K562 (cell line): Measurements from ENCODE around the gene CDKN3. TPM values are rescaled to one million over a fixed set of nuclear protein-coding genes. Genes with fewer than 3 reads are reported as not detected.

Source experiments
- ATAC-seq: fragments of 200-7000 bp; cut with Tn5 transposase; 3 replicates; pipeline ENCODE4 v1.9.1; 2020; ENCODE audit warnings: moderate library complexity
- BruUV-seq: library from RNA; stranded (reverse); fragments of 400-500 nt; replicated peaks from 2 replicates; lab custom pipeline; 2021; lab: Mats Ljungman, UMichigan
- CTCF ChIA-PET: fragments of 300-600 bp; formaldehyde crosslinking; extraction: SDS; loops from one replicate; lab custom pipeline; 2021; ENCODE audit warnings: low intra/inter-chr PET ratio; lab: Yijun Ruan, JAX
- POLR2A ChIA-PET: fragments of 300-600, 350-650 bp; sonication (Branson Sonifier 250); formaldehyde crosslinking; extraction: SDS; loops from one replicate; lab custom pipeline; 2021; ENCODE audit warnings: antibody characterized with exemption, inconsistent platforms; lab: Yijun Ruan, JAX
- DNase-seq, 4 experiments: peaks; one replicate each; pipeline versions ENCODE4 v3.0.0 to v3.0.0-alpha.2; 2011 to 2018; ENCODE audit warnings: low spot score in 3 of 4, mixed read lengths in 3 of 4; ENCODE audit errors: extremely low read depth in 1 of 4
- FAIRE-seq: peaks from 2 replicates; lab custom pipeline; 2011; peaks lifted over from hg19 to GRCh38; lab: Jason Lieb, UNC
- H2AFZ ChIP-seq: 2 replicates; pipeline ENCODE4 v1.6.0; 2011; ENCODE audit warnings: low read depth, low read length, control low read depth, inconsistent platforms
- H3K27ac ChIP-seq: fragments of 200-600 bp; 3 replicates; pipeline ENCODE4 v1.8.0; 2011; ENCODE audit warnings: low read depth, mild to moderate bottlenecking, control low read depth, inconsistent platforms, low read length, moderate library complexity, mixed read lengths; ENCODE audit errors: extremely low read depth
- H3K27me3 ChIP-seq, 2 experiments: fragments of 300-600 bp in 1 of 2; 2 replicates in 1 of 2; 3 replicates in 1 of 2; pipeline versions ENCODE4 v1.6.0 to v1.8.0; 2011; ENCODE audit warnings: inconsistent platforms in 2 of 2, low read length in 2 of 2, mild to moderate bottlenecking in 1 of 2, mixed read lengths in 1 of 2, moderate library complexity in 1 of 2; ENCODE audit not compliant: control insufficient read depth in 2 of 2, insufficient read depth in 2 of 2
- H3K36me3 ChIP-seq: fragments of 300-600 bp; 3 replicates; pipeline ENCODE4 v1.8.0; 2011; ENCODE audit warnings: mild to moderate bottlenecking, low read length, inconsistent platforms; ENCODE audit not compliant: control insufficient read depth, insufficient read depth
- H3K4me1 ChIP-seq, 2 experiments: fragments of 200-600 bp in 1 of 2; replicated peaks in 1 of 2; 2 replicates in 1 of 2; 3 replicates in 1 of 2; pipeline versions ENCODE4 v1.5.1 to v1.8.0; 2011; ENCODE audit warnings: inconsistent platforms in 2 of 2, low read length in 2 of 2, mild to moderate bottlenecking in 1 of 2, mixed read lengths in 1 of 2, moderate library complexity in 1 of 2; ENCODE audit not compliant: control insufficient read depth in 2 of 2, insufficient read depth in 2 of 2
- H3K4me2 ChIP-seq: 2 replicates; pipeline ENCODE4 v1.6.1; 2011; ENCODE audit warnings: low read length, control low read depth, inconsistent platforms, mixed read lengths; ENCODE audit not compliant: insufficient read depth
- H3K4me3 ChIP-seq: fragments of 200-600 bp; sonication (generic), shearing (Covaris generic); 2 replicates; pipeline ENCODE4 v1.5.1; 2016; ENCODE audit warnings: control low read depth, inconsistent platforms
- H3K79me2 ChIP-seq: fragments of 200-600 bp; 3 replicates; pipeline ENCODE4 v1.8.0; 2011; ENCODE audit warnings: low read length, inconsistent platforms; ENCODE audit not compliant: control insufficient read depth, insufficient read depth
- H3K9ac ChIP-seq, 2 experiments: 2 replicates each; pipeline versions ENCODE4 v1.6.0 to v1.6.1; 2011; ENCODE audit warnings: low read depth in 2 of 2, low read length in 2 of 2, control low read depth in 1 of 2, inconsistent platforms in 1 of 2, mild to moderate bottlenecking in 1 of 2, mixed read lengths in 1 of 2; ENCODE audit not compliant: insufficient read depth in 1 of 2
- H3K9me1 ChIP-seq: one replicate; pipeline ENCODE4 v1.6.0; 2011; ENCODE audit warnings: inconsistent platforms, mild to moderate bottlenecking, low read length, moderate library complexity; ENCODE audit not compliant: control insufficient read depth, insufficient read depth
- H3K9me3 ChIP-seq: replicated peaks from 2 replicates; pipeline ENCODE4 v1.5.1; 2011; ENCODE audit warnings: low read depth, low read length, inconsistent platforms; ENCODE audit not compliant: control insufficient read depth, insufficient read depth
- H4K20me1 ChIP-seq: replicated peaks from 2 replicates; pipeline ENCODE4 v1.6.1; 2011; ENCODE audit warnings: low read length, inconsistent platforms, mixed read lengths; ENCODE audit not compliant: control insufficient read depth, insufficient read depth
- MEIS2 ChIP-seq: fragments of 450-650 bp; IDR thresholded peaks from 2 replicates; pipeline ENCODE4 v1.6.1; 2014; ENCODE audit warnings: mild to moderate bottlenecking; ENCODE audit not compliant: partially characterized antibody
- WGBS: fragments of 100-300 bp; shearing (Covaris generic); methylation state at CpG from one replicate; pipeline ENCODE4 v1.1.6; 2016; ENCODE audit warnings: low coverage, mixed read lengths; ENCODE audit not compliant: insufficient coverage; ENCODE audit errors: missing lambda C conversion rate; 5-methylcytosine and 5-hydroxymethylcytosine counted together
- in situ Hi-C: fragments of 300-500 bp; cut with MboI; formaldehyde crosslinking; loops from 4 replicates; pipeline ENCODE4 v1.15.0; 2018; ENCODE audit warnings: inconsistent platforms, mixed read lengths
- intact Hi-C: fragments of 100-400 bp; cut with micrococcal nuclease; formaldehyde crosslinking; loops from 2 replicates; pipeline ENCODE4 v1.14.2; 2022
- polyA plus RNA-seq, 8 experiments: library from polyadenylated mRNA; depleted of rRNA in 4 of 8; stranded (reverse) in 5 of 8; unstranded in 3 of 8; fragments of >200 nt; fragmentation: Nextera tagmentation in 2 of 8; fragmentation: Illumina TruSeq in 1 of 8; extraction: Ambion mirVana in 2 of 8; extraction: Trizol in 1 of 8; gene quantifications; 2 replicates each; pipeline versions ENCODE4 v1.2.1 to v1.2.3, GENCODE V29; 2011 to 2014; ENCODE audit warnings: inconsistent platforms in 1 of 8, missing spikeins in 1 of 8
- total RNA-seq, 7 experiments: library from RNA; depleted of rRNA in 6 of 7; stranded (reverse); fragments of >200 nt in 6 of 7; fragmentation: Illumina TruSeq in 2 of 7; extraction: Trizol in 2 of 7; gene quantifications; 2 replicates each; pipeline versions ENCODE4 v1.2.1 to v1.2.3, GENCODE V29; 2011 to 2021; ENCODE audit warnings: low replicate concordance in 1 of 7
- TF ChIP-seq, protein P1 (sequence below): fragments of 450-650 bp; IDR thresholded peaks from 2 replicates; pipeline ENCODE4 v1.6.1; 2016
- TF ChIP-seq, protein P2 (sequence below): sonication (generic); formaldehyde crosslinking; IDR thresholded peaks from 2 replicates; pipeline ENCODE4 v1.8.0; 2022; ENCODE audit warnings: missing genetic modification reagents, mild to moderate bottlenecking, moderate library complexity, borderline replicate concordance
- TF ChIP-seq, protein P3 (sequence below), 2 experiments: IDR thresholded peaks in 1 of 2; conservative IDR thresholded peaks in 1 of 2; 2 replicates each; pipeline ENCODE4 v1.6.1; 2016; ENCODE audit warnings: low read depth in 2 of 2, mild to moderate bottlenecking in 1 of 2, missing compliant biosample characterization in 1 of 2, missing genetic modification characterization in 1 of 2, moderate library complexity in 1 of 2

Gene CDKN3
- total and polyA plus RNA-seq, 9 of the 15 experiments (the other 6 are each of a cell fraction or from before 2014, with no cell fraction given), result 41.3 to 128 (median 70.7) TPM

DNA sequence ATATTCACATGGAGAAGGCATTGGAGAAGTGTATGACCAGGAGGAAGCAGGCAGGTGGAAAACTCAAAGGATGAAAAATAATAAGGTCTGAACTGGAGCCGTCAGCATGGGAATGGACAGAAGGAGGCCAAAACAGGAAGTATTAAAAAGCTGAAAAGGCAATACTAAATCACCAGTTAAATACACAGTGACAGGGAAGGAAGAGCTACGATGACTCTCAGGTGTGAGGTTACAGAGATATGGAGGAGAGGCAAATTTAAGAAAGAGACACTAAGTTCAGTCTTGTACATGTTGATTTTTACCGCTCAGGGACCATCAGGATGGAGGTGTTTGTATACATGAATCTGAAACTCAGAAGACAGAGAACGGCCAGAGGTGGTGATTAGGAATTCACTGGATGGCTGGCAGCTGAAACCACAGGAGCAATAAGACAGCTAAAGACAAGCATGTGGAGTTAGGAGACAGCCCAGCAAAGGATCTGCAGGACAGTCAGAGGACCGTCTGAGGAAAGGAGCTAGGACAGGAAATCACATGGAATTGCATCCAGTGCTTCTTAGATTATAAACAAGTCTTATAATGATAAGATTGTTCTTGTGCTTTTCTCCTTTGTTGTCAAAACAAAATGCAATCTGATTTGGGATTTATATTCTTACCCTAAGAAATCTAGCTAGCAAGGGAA, 33.9 kb upstream of the CDKN3 start:
- ATAC-seq (no peak), FAIRE-seq (no peak), DNase-seq (no peak)
- H3K9ac ChIP-seq, result no peak overlapping the region
- no peak overlapping the region for H3K4me3 ChIP-seq
- peaks cover 2 to 29% of the 10 kb centered on the region in 2 experiments; a peak in 4 of 5 replicates for H3K27me3 ChIP-seq
- no peaks in the 10 kb centered on the region for H3K36me3 ChIP-seq
- H3K9me1 ChIP-seq, result no peaks in the 10 kb centered on the region
- in situ Hi-C loops (no loop called here), intact Hi-C loops (loop anchor here (10.0 kb wide), 4 partner anchors 132 to 412 kb away; no protein-coding TSS in a partner anchor)
- no TSS peak for BruUV-seq
- no peak overlapping the region for H2AFZ ChIP-seq
- H3K4me1 ChIP-seq, result no peaks in the 10 kb centered on the region
- H3K79me2 ChIP-seq, result no peaks in the 10 kb centered on the region
- ChIA-PET POLR2A (no interaction called here), CTCF (interaction anchor here (1.2 kb wide), 1 partner anchor 201 kb away, joined by 3 read pairs; no protein-coding TSS in a partner anchor)
- TF ChIP-seq, protein P1, sequence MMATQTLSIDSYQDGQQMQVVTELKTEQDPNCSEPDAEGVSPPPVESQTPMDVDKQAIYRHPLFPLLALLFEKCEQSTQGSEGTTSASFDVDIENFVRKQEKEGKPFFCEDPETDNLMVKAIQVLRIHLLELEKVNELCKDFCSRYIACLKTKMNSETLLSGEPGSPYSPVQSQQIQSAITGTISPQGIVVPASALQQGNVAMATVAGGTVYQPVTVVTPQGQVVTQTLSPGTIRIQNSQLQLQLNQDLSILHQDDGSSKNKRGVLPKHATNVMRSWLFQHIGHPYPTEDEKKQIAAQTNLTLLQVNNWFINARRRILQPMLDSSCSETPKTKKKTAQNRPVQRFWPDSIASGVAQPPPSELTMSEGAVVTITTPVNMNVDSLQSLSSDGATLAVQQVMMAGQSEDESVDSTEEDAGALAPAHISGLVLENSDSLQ, result peak; percentile 47; the same call in 1 of the 2 replicates
- TF ChIP-seq, protein P2, sequence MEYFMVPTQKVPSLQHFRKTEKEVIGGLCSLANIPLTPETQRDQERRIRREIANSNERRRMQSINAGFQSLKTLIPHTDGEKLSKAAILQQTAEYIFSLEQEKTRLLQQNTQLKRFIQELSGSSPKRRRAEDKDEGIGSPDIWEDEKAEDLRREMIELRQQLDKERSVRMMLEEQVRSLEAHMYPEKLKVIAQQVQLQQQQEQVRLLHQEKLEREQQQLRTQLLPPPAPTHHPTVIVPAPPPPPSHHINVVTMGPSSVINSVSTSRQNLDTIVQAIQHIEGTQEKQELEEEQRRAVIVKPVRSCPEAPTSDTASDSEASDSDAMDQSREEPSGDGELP (CRISPR knock-in tag), result no peak
- TF ChIP-seq, protein P3, sequence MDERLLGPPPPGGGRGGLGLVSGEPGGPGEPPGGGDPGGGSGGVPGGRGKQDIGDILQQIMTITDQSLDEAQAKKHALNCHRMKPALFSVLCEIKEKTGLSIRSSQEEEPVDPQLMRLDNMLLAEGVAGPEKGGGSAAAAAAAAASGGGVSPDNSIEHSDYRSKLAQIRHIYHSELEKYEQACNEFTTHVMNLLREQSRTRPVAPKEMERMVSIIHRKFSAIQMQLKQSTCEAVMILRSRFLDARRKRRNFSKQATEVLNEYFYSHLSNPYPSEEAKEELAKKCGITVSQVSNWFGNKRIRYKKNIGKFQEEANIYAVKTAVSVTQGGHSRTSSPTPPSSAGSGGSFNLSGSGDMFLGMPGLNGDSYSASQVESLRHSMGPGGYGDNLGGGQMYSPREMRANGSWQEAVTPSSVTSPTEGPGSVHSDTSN (CRISPR knock-in tag; IDR thresholded peaks at IDR 0.05; ENCODE audit: low read depth), result no peak
- TF ChIP-seq, protein P3 (tag; conservative IDR thresholded peaks at IDR 0.05; ENCODE audit: low read depth), result 0 out of 2 replicates have a peak, but pooled peaks have one; percentile 9
- peak; percentile 62 for TF ChIP-seq MEIS2
- H3K9me3 ChIP-seq, result no peaks in the 10 kb centered on the region
- whole genome bisulfite sequencing, result 2% methylated on average over 5 of the region's 5 CpGs
- H3K4me2 ChIP-seq, result no peak overlapping the region
- H3K27ac ChIP-seq, result no peak overlapping the region
- H4K20me1 ChIP-seq, result no peaks in the 10 kb centered on the region
